ENCODE data around the gene SEPTIN5. TPM values are rescaled to one million over a fixed set of nuclear protein-coding genes. Genes with fewer than 3 reads are reported as not detected.

Gene SEPTIN5
- total and polyA plus RNA-seq, 9 of the 15 experiments (the other 6 are each of a cell fraction or from before 2014, with no cell fraction given): 0.03 to 195 (median 119) TPM

DNA sequence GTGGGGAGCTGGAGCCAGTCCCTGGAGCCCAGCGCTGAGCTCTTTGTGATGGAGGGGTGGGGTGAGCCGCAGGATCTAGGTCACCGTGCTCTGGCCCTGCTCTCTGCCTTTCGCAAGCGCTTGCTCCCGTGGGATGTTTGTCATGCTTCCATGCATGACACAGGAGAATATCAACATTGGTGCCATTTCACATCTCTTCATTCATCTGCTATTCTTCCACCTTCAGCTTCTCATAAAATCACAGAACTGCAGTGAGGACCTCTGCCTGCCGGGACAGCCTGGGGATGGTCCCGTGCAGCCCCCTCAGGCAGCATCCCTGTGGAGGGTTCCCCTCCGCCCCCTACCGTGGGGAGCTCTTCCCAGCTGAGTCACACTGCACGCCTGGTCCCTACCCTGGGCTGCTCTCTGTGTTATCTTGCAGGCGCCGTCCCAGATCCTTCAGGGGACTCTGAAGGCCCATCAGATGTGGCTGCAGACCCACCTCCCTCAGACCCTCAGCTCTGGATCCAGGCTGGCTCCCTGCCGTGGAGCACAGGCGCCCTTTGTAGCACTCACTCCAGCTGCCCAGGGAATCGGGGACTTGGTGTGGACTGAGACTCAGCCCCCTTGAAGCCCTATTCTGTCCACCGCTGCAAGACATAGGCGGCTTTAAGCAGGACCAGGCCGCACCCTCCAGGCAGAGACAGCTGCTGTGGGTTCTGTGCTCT lies 5.1 kb upstream of the SEPTIN5 start:
- ChIA-PET POLR2A (interaction anchor here (0.6 to 6.0 kb wide), 16 partner anchors 9 to 587 kb away, joined by 3 to 52 read pairs (median 3); partner anchors contain the start of gene DGCR2), CTCF (ENCODE audit: low intra/inter-chr PET ratio) (interaction anchor here (0.6 to 1.1 kb wide), 2 partner anchors 14 to 29 kb away, joined by 4 read pairs; partner anchors contain the start of gene GP1BB)
- H3K27me3 ChIP-seq (ENCODE audit: control insufficient read depth in 2 of 2, insufficient read depth in 2 of 2, low read length in 2 of 2): peaks cover 44 to 71% of the 10 kb centered on the region in 2 experiments
- 15% methylated on average over 19 of the region's 19 CpGs for WGBS (ENCODE audit: insufficient coverage, low coverage, missing lambda C conversion rate)
- in situ Hi-C loops (cut with MboI) (no loop called here), intact Hi-C loops (cut with micrococcal nuclease) (no loop called here)
- BruUV-seq (replicated peaks): no TSS peak
- no peak overlapping the region for H3K27ac ChIP-seq (ENCODE audit: extremely low read depth, low read depth, low read length)
- DNase-seq (ENCODE audit: extremely low read depth in 1 of 4, low spot score in 3 of 4) (peak in 1 of 4 experiments; percentile 67), ATAC-seq (peak; percentile 35), FAIRE-seq (no peak)
- no peak overlapping the region for H2AFZ ChIP-seq (ENCODE audit: low read depth, low read length)
- no peaks in the 10 kb centered on the region for H3K36me3 ChIP-seq (ENCODE audit: control insufficient read depth, insufficient read depth, low read length)
- H3K4me1 ChIP-seq (replicated peaks in 1 of 2; ENCODE audit: control insufficient read depth in 2 of 2, insufficient read depth in 2 of 2, low read length in 2 of 2): peaks cover 9 to 56% of the 10 kb centered on the region in 2 experiments
- H3K79me2 ChIP-seq (ENCODE audit: control insufficient read depth, insufficient read depth, low read length): no peaks in the 10 kb centered on the region
- H3K9ac ChIP-seq (ENCODE audit: insufficient read depth in 1 of 2, low read depth in 2 of 2, low read length in 2 of 2): peak overlapping the region in 1 of 2 experiments; percentile 54; a peak in 2 of 4 replicates
- H4K20me1 ChIP-seq (replicated peaks; ENCODE audit: control insufficient read depth, insufficient read depth, low read length): peaks cover 38% of the 10 kb centered on the region; the same call in 1 of the 2 replicates
- H3K4me2 ChIP-seq (ENCODE audit: insufficient read depth, low read length): no peak overlapping the region
- H3K9me1 ChIP-seq (ENCODE audit: control insufficient read depth, insufficient read depth, low read length): peaks cover 13% of the 10 kb centered on the region
- H3K9me3 ChIP-seq (replicated peaks; ENCODE audit: control insufficient read depth, insufficient read depth, low read depth, low read length): no peaks in the 10 kb centered on the region
- no peak overlapping the region for H3K4me3 ChIP-seq
- TF ChIP-seq NRF1 (conservative IDR thresholded peaks at IDR 0.05 in 1 of 2, IDR thresholded peaks at IDR 0.05 in 1 of 2) (peak in 1 of 2 experiments; percentile 28; a peak in 1 of 4 replicates), MAFG (tag; conservative IDR thresholded peaks at IDR 0.05) (peak; percentile 63), JUND (IDR thresholded peaks at IDR 0.05; ENCODE audit: borderline replicate concordance, low read depth, low read length) (no peak), JUND (tag; IDR thresholded peaks at IDR 0.05; ENCODE audit: borderline replicate concordance, low read depth, low read length) (peak; percentile 44; the same call in 1 of the 3 replicates), CBFA2T2 (conservative IDR thresholded peaks at IDR 0.05) (0 out of 2 replicates have a peak, but pooled peaks have one; percentile 13), ZNF584 (CRISPR knock-in tag; IDR thresholded peaks at IDR 0.05; ENCODE audit: low read depth) (no peak), ELF4 (CRISPR knock-in tag; IDR thresholded peaks at IDR 0.05) (no peak), CBFA2T3 (IDR thresholded peaks at IDR 0.05) (peak; percentile 38), ATF7 (IDR thresholded peaks at IDR 0.05) (no peak), MYC (IDR thresholded peaks at IDR 0.05; ENCODE audit: low read depth, low read length) (no peak), MYC (CRISPR knock-in tag; IDR thresholded peaks at IDR 0.05; ENCODE audit: borderline replicate concordance, low read depth) (peak; percentile 73; the same call in 1 of the 2 replicates), ZNF764 (CRISPR knock-in tag; IDR thresholded peaks at IDR 0.05; ENCODE audit: low read depth) (0 out of 2 replicates have a peak, but pooled peaks have one; percentile 3), ZFP36 (IDR thresholded peaks at IDR 0.05; ENCODE audit: low read depth, low read length, partially characterized antibody) (peak; percentile 54)
- TF ChIP-seq, protein P1, sequence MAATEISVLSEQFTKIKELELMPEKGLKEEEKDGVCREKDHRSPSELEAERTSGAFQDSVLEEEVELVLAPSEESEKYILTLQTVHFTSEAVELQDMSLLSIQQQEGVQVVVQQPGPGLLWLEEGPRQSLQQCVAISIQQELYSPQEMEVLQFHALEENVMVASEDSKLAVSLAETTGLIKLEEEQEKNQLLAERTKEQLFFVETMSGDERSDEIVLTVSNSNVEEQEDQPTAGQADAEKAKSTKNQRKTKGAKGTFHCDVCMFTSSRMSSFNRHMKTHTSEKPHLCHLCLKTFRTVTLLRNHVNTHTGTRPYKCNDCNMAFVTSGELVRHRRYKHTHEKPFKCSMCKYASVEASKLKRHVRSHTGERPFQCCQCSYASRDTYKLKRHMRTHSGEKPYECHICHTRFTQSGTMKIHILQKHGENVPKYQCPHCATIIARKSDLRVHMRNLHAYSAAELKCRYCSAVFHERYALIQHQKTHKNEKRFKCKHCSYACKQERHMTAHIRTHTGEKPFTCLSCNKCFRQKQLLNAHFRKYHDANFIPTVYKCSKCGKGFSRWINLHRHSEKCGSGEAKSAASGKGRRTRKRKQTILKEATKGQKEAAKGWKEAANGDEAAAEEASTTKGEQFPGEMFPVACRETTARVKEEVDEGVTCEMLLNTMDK (IDR thresholded peaks at IDR 0.05; ENCODE audit: borderline replicate concordance, insufficient read depth, low read depth, low read length, poor library complexity, severe bottlenecking): peak; percentile 4
- TF ChIP-seq, protein P2, sequence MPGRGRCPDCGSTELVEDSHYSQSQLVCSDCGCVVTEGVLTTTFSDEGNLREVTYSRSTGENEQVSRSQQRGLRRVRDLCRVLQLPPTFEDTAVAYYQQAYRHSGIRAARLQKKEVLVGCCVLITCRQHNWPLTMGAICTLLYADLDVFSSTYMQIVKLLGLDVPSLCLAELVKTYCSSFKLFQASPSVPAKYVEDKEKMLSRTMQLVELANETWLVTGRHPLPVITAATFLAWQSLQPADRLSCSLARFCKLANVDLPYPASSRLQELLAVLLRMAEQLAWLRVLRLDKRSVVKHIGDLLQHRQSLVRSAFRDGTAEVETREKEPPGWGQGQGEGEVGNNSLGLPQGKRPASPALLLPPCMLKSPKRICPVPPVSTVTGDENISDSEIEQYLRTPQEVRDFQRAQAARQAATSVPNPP (IDR thresholded peaks at IDR 0.05; ENCODE audit: borderline replicate concordance, insufficient read depth, insufficient read length): no peak
- TF ChIP-seq, protein P3, sequence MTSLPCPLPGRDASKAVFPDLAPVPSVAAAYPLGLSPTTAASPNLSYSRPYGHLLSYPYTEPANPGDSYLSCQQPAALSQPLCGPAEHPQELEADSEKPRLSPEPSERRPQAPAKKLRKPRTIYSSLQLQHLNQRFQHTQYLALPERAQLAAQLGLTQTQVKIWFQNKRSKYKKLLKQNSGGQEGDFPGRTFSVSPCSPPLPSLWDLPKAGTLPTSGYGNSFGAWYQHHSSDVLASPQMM (CRISPR knock-in tag; IDR thresholded peaks at IDR 0.05): no peak
